ES-I3 (cell line): ENCODE data around the gene B3GAT2.
A peak's percentile ranks its signal among the peaks of the same experiment; 100 is the strongest.

Experiments
- H3K36me3 ChIP-seq: 2 replicates; pipeline ENCODE4 v1.6.1; 2013; ENCODE audit warnings: mild to moderate bottlenecking, low read length, control low read depth, moderate library complexity; ENCODE audit not compliant: insufficient read depth
- H3K4me1 ChIP-seq: 2 replicates; pipeline ENCODE4 v1.6.1; 2013; ENCODE audit warnings: mild to moderate bottlenecking, control low read depth, low read length; ENCODE audit not compliant: insufficient read depth
- H3K9ac ChIP-seq: 2 replicates; pipeline ENCODE4 v1.6.1; 2013; ENCODE audit warnings: low read depth, mild to moderate bottlenecking, low read length, moderate library complexity
- H3K9me3 ChIP-seq: 2 replicates; pipeline ENCODE4 v1.6.1; 2013; ENCODE audit warnings: mild to moderate bottlenecking, low read length, moderate library complexity; ENCODE audit not compliant: control insufficient read depth, insufficient read depth

Gene B3GAT2, protein sequence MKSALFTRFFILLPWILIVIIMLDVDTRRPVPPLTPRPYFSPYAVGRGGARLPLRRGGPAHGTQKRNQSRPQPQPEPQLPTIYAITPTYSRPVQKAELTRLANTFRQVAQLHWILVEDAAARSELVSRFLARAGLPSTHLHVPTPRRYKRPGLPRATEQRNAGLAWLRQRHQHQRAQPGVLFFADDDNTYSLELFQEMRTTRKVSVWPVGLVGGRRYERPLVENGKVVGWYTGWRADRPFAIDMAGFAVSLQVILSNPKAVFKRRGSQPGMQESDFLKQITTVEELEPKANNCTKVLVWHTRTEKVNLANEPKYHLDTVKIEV

DNA sequence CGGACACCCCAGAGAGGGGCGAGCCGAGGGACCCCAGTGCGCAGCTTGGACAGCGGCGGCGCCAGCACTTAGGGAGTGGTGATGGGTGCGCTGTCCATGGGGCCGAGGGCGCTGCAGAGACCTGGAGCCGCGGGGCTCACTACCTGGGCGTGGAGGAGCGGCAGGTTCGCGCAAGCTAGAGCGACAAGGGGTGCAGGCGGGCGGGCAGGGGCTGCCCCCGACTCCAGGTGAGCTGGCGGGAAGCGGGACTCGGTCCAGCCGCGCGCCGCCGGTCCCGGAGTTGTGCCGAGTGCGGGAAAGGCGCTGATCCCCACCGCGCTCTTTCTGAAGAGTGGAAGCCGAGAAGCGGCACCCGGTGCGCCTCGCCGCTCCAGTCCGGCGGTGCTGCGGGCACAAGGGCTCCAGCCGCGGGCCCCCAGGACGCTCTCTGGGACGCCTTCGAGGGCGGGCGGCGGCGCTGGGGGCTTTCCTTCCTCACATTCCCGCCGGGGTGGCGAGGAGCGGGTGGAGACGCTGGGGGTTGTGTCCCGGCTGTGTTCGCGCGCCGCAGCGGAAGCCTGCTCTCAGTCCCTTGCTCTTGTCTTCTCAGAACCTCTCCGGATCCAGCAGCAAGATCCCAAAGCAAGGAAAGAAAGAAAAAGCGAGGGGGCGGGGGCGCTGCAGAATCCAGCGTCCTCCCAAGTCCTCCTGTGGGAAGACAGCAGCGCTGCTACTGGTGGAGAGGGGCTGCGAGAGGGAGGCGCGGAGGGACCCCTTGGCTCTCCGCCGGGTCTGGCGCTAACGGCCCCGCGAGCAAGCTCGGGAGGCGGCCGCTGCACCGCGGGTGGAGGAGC, at the start of gene B3GAT2:
Gene B3GAT2, minus strand, starts transcription at position 610 of the 833 bp plus-strand sequence. CDS start 631 bp downstream, outside the sequence.
- Histone ChIP-seq H3K9ac (peak within 1 kb of the TSS; percentile 67; the same call in 1 of the 2 replicates), H3K9me3 (no peaks in the 10 kb centered on the region), H3K36me3 (no peaks in the 10 kb centered on the region), H3K4me1 (peaks cover 7% of the 10 kb centered on the region; the same call in 1 of the 2 replicates)

DNA sequence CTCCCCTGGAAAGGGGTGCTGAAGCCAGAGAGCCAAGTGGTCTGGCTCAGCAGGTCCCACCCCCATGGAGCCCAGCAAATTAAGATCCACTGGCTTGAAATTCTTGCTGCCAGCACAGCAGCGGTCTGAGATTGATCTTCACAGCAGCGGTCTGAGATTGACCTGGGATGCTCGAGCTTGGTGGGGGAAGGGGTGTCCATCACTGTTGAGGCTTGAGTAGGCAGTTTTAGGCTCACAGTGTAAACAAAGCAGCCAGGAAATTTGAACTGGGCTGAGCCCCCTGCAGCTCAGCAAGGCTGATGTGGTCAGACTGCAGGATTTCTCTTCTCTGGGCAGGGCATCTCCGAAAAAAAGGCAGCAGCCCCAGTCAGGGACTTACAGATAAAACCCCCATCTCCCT, 41.3 kb upstream of the B3GAT2 start:
- no peaks in the 10 kb centered on the region for H3K4me1 ChIP-seq
- H3K9ac ChIP-seq = no peak overlapping the region
- no peaks in the 10 kb centered on the region for H3K9me3 ChIP-seq
- H3K36me3 ChIP-seq = no peaks in the 10 kb centered on the region

GRCh38 chr6:70997379-70997778, 40.5 kb upstream of the B3GAT2 start:
- no peaks in the 10 kb centered on the region for H3K9me3 ChIP-seq
- H3K36me3 ChIP-seq = no peaks in the 10 kb centered on the region
- H3K9ac ChIP-seq = no peak overlapping the region
- H3K4me1 ChIP-seq = no peaks in the 10 kb centered on the region

DNA sequence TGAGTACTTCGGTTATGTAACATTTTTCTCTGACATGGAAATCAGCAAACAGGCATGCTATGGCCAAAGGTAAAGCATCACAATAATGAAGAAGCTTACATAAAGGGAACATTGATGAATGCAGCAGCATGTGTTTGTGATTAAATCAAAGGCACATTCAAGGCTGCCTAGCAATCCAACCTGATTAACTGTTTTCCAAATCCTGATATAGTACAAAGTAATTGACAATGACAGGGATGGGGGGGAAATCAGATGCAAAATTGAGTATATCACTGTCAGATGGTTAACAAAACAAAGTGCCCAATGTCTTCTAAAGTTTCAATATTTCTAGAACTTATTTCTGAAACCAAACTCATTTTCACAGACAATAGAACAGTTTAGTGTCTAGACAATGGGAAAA, 39.2 kb upstream of the B3GAT2 start:
- no peaks in the 10 kb centered on the region for H3K9me3 ChIP-seq
- no peaks in the 10 kb centered on the region for H3K36me3 ChIP-seq
- no peaks in the 10 kb centered on the region for H3K4me1 ChIP-seq
- H3K9ac ChIP-seq = no peak overlapping the region

GRCh38 chr6:70995411-70995810, 38.6 kb upstream of the B3GAT2 start:
- H3K9ac ChIP-seq = no peak overlapping the region
- H3K4me1 ChIP-seq = no peaks in the 10 kb centered on the region
- no peaks in the 10 kb centered on the region for H3K9me3 ChIP-seq
- H3K36me3 ChIP-seq = no peaks in the 10 kb centered on the region

DNA sequence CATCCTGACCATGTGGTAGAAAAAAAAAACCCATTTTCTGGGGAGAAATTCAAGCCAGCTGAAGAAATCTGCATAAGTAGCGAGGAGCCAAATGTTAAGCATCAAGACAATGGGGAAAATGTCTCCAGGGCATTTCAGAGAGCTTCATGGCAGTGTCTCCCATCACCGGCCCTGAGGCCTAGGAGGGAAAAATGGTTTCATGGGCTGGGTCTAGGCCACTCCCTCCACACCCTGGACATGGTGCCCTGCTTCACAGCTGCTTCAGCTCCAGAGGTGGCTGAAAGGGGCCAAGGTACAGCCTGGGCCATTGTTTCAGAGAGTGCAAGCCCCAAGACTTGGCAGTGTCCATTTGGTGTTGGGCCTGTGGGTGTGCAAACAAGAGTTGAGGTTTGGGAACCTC, 34.4 kb upstream of the B3GAT2 start:
- Histone ChIP-seq H3K36me3 (no peaks in the 10 kb centered on the region), H3K9me3 (no peaks in the 10 kb centered on the region), H3K9ac (no peak overlapping the region), H3K4me1 (no peaks in the 10 kb centered on the region)

DNA sequence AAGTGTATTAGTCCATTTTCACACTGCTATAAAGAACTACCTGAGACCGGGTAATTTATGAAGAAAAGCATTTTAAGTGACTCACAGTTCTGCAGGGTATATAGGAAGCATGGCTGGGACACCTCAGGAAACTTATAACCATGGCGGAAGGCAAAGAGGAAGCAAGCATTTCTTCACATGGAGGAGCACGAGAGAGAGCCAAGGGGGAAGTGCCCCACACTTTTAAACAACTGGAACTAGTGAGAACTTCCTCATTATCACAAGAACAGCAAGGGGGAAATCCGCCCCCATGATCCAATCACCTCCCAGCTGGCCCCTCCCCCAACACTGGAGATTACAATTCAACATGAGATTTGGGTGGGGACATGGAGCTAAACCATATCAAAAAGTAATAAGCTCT, 28.3 kb upstream of the B3GAT2 start:
- Histone ChIP-seq H3K36me3 (no peaks in the 10 kb centered on the region), H3K9me3 (no peaks in the 10 kb centered on the region), H3K9ac (no peak overlapping the region), H3K4me1 (no peaks in the 10 kb centered on the region)

- Histone ChIP-seq H3K9ac (no peak overlapping the region), H3K4me1 (no peaks in the 10 kb centered on the region), H3K9me3 (no peaks in the 10 kb centered on the region), H3K36me3 (no peaks in the 10 kb centered on the region)
Measured at GRCh38 chr6:70982747-70983146, 25.9 kb upstream of the B3GAT2 start.

DNA sequence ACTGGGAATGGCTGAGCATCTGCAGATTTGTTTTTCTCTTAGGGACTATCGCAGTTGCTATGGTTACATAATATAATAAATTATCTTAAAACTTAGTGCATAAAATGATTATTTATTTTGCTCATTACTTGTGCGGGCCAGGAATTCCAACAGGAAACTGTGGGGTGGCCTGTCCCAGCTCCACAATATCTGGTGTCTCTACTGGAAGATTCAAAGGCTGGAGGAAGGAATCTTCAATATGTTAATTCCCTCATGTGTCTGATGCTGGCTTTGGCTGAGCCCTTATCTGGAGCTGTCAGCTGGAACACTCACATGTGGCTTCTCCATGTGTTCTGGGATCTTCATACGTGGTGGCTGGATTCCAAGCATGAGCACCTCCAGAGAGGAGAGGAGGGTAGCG, 23.9 kb upstream of the B3GAT2 start:
- Histone ChIP-seq H3K9ac (no peak overlapping the region), H3K9me3 (no peaks in the 10 kb centered on the region), H3K4me1 (no peaks in the 10 kb centered on the region), H3K36me3 (no peaks in the 10 kb centered on the region)

- no peaks in the 10 kb centered on the region for H3K9me3 ChIP-seq
- no peak overlapping the region for H3K9ac ChIP-seq
- H3K36me3 ChIP-seq = no peaks in the 10 kb centered on the region
- no peaks in the 10 kb centered on the region for H3K4me1 ChIP-seq
Measured at GRCh38 chr6:70973604-70974003, 16.7 kb upstream of the B3GAT2 start.

GRCh38 chr6:70967049-70967448, 10.2 kb upstream of the B3GAT2 start:
- no peak overlapping the region for H3K9ac ChIP-seq
- H3K36me3 ChIP-seq = no peaks in the 10 kb centered on the region; the same call in 1 of the 2 replicates
- H3K4me1 ChIP-seq = no peaks in the 10 kb centered on the region
- H3K9me3 ChIP-seq = no peaks in the 10 kb centered on the region

GRCh38 chr6:70957284-70957617, 391 bp upstream of the B3GAT2 start:
- H3K4me1 ChIP-seq = peaks cover 7% of the 10 kb centered on the region; the same call in 1 of the 2 replicates
- no peaks in the 10 kb centered on the region for H3K9me3 ChIP-seq
- no peaks in the 10 kb centered on the region; the same call in 1 of the 2 replicates for H3K36me3 ChIP-seq
- H3K9ac ChIP-seq = peak overlapping the region; percentile 67; the same call in 1 of the 2 replicates

GRCh38 chr6:70956191-70956450, 739 bp downstream of the B3GAT2 start:
- Histone ChIP-seq H3K4me1 (peaks cover 7% of the 10 kb centered on the region; the same call in 1 of the 2 replicates), H3K36me3 (no peaks in the 10 kb centered on the region), H3K9me3 (no peaks in the 10 kb centered on the region), H3K9ac (peak overlapping the region; percentile 67; the same call in 1 of the 2 replicates)

GRCh38 chr6:70955441-70956190, 1.2 kb downstream of the B3GAT2 start:
- Histone ChIP-seq H3K4me1 (peaks cover 7% of the 10 kb centered on the region; the same call in 1 of the 2 replicates), H3K36me3 (no peaks in the 10 kb centered on the region), H3K9me3 (no peaks in the 10 kb centered on the region), H3K9ac (peak overlapping the region; percentile 67)
